KBM-7 (cell line): ENCODE measurements around the gene RASGRP2.

Source experiments
- DNase-seq: peaks from one replicate; pipeline ENCODE4 v3.0.0-alpha.2; 2015
- in situ Hi-C: fragments of 300-500 bp; cut with MboI; formaldehyde crosslinking; loops from 2 replicates; pipeline ENCODE4 v1.14.3; 2020; ENCODE audit warnings: low sequenced_read_pairs, low pct_unique_long_range_greater_than_20kb, mixed read lengths

The RASGRP2 gene

GRCh38 chr11:64686466-64687170 is 57.3 kb downstream of the RASGRP2 start:
- DNase-seq = no peak
- in situ Hi-C loops = no loop called here

DNA sequence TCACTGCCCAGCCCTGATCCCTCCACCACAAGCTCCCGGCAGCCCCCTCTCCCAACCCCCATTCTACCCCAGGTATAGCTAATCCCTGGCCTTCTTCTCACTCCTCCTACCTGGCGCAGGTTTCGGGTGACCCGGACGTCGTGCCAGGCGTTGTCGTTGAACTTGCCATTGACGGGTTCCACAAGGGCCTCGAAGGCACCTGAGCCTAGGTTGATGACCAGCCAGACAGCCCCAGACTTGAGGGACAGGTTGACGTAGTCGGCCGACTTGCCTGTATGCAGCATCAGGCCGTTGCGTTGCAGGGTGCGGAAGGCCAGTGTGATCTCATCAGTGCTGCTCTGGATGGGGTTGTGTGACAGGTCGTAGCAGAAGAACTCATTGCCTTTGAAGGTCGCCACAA is 58.4 kb downstream of the RASGRP2 start:
- in situ Hi-C loops = no loop called here
- DNase-seq = no peak

DNA sequence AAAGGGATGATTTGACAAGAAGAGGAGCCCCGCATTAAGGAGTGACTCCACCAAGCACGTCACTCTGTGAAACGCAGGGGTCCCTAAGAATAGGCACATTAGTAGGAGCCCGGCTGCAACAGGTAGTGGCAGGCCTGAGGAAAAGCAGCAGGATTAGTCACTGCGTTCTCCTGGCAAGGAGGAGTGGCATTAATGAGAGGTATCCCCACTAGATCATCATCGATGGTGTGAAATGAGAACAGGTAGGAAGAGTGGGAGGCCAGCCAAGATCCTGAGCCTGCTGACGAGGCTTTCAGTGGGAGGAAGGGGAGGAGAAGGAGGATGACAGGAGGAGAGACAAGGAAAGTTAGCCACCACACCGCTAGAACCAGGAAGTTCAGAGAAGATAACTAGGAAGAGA is 59.6 kb downstream of the RASGRP2 start:
- DNase-seq = no peak
- in situ Hi-C loops = no loop called here

DNA sequence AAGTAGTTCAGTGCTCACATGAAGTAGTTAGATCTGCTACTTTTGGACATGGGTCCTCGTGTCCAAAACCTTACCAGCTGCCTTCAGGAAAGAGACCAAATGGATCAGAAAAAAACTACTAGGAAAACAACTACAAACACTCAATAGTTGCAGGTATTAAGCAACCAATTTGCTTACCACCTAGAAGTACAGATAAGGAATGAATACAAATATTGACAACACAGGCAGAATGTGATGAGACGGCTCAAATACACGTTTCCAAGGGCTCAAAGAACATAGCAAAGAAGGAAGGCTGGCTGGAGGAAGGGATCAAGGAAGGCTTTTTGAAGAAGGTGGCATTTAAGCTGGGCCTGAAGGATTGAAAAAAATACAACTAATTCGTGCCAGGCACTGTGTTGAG is 62.8 kb downstream of the RASGRP2 start:
- in situ Hi-C loops = no loop called here
- no peak for DNase-seq

GRCh38 chr11:64679846-64680245 is 64.1 kb downstream of the RASGRP2 start:
- in situ Hi-C loops = no loop called here
- DNase-seq = no peak

DNA sequence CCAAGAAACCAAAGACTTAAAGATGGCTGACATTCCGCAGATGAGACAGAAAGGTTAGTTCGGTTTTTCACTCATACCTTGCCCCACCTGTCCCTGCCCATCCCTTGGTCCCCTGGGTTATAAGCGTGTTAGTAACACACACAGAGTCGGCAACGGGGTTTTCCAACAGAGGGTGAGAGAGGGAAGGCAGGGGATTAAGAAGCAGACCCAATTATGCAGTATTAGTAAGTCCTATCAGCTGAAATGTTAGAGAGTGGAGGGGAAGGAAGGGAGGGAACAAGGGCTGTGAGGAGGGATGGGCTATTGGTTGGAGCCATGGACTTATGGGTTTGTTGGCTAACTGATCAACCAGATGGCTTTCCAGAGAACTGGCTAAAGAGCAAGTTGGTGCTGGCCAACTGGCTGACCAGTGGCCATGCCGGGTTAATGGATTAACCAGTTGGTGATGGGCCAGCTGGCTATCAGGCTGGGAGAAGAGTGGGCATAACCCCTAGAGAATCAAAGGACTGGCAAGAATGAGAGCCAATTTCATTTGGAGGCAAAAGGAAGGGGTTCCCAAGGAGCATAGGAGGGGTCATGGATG is 66.4 kb downstream of the RASGRP2 start:
- no peak for DNase-seq
- in situ Hi-C loops = no loop called here
